Measurements from ENCODE around the gene FUCA1.

- no peak for TF ChIP-seq NFRKB (IDR thresholded peaks at IDR 0.05)
- no peak for TF ChIP-seq L3MBTL2 (conservative IDR thresholded peaks at IDR 0.05)
- no peak for TF ChIP-seq FOXA1 (IDR thresholded peaks at IDR 0.05)
- TF ChIP-seq FOXM1 (IDR thresholded peaks at IDR 0.05; ENCODE audit: borderline replicate concordance), result no peak
- TF ChIP-seq ELF4 (IDR thresholded peaks at IDR 0.05), result no peak
- TF ChIP-seq ZNF384 (IDR thresholded peaks at IDR 0.05), result no peak
Observed at GRCh38 chr1:23904748-23905357, 36.8 kb upstream of the FUCA1 start.
